HG02588 (cell line): ENCODE measurements around the gene OR5D14.

ENCODE experiments used
- ATAC-seq: cut with Tn5 transposase; IDR thresholded peaks from one replicate; pipeline ENCODE4 v1.9.1; 2021; ENCODE audit warnings: mild to moderate bottlenecking, moderate library complexity; ENCODE audit not compliant: unreplicated experiment

OR5D14 gene

GRCh38 chr11:55795256-55795655, at the start of gene OR5D14:
TSS of gene OR5D14 (plus strand) at chr11:55795556. CDS start at chr11:55795556, 0 bp downstream.
- ATAC-seq = no peak

DNA sequence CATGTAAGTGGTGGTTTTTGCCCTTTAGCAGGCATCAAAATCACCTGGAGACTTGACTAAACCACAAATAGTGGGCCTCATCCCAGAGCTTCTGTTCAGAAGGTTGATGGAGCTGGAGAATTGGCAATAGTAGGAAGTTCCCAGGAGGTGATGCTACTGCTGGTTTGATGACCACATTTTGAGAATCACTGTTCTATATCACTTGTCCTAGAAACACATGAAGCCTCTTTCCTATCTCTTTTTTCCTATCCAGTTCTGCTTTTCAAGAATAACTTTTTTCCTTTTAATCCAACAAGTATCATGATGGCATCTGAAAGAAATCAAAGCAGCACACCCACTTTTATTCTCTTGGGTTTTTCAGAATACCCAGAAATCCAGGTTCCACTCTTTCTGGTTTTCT, 22.2 kb upstream of the OR5D14 start, which contains the start of gene OR5D13:
Gene OR5D13 (plus strand): TSS at position 301 of the 400 bp plus-strand sequence. CDS start 0 bp downstream, at position 301.
- no peak for ATAC-seq

DNA sequence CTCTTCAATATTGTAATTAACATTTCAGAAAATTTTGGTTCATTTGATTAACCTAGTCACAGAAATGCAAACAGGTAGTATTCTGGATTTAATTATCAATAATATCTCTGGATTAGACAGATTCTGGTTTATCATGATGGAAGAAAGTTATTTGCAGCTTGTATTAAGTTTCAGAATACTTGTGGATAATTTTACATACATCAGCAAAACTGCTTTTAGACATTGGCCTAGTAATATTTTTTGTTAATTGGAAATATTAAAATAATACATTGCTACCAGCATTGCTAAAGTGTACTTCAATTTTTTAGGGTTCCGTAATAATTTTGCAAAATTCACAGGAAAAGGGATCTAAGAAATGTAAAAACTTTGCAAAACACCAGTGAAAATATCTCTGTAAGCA, 3.8 kb upstream of the OR5D14 start:
- no peak for ATAC-seq

GRCh38 chr11:55793321-55793720, 2.0 kb upstream of the OR5D14 start:
- no peak for ATAC-seq

DNA sequence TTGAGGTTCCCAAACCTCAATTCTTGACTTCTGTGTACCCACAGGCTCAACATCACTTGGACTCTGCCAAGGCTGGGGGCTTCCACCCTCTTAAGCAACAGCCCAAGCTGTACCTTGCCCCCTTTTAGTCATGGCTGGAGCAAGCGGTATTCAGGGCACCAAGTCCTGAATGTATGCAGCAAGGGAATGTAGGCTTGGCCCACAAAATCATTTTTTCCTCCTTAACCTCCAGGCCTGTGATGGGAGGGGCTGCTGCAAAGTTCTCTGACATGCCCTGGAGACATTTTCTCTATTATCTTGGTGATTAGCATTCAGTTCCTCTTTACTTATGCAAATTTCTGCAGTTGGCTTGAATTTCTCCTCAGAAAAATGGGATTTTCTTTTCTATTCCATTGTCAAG, 10.9 kb downstream of the OR5D14 start:
- no peak for ATAC-seq

GRCh38 chr11:55811067-55811466, 15.7 kb downstream of the OR5D14 start, which contains the start of gene OR5L1:
TSS of gene OR5L1 (plus strand) at chr11:55811367. CDS start at chr11:55811467, 100 bp downstream.
- ATAC-seq = no peak

DNA sequence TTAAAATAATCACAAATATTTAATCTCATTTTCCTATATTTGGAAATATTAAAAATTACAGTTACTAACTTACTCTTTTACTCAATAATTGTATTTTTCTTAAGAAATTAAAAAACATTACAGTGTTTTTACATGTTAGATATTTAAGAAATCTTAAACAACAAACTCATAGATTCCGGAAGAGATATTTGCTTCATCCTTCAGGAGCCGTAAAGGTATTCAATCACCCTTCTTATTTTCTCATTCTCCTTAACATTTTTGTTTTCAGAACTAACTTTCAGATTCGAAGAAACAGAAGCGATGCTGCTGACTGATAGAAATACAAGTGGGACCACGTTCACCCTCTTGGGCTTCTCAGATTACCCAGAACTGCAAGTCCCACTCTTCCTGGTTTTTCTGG, 24.0 kb downstream of the OR5D14 start, which contains the start of gene OR5D18:
Gene OR5D18 (plus strand): TSS at position 301 of the 400 bp plus-strand sequence. CDS start 0 bp downstream, at position 301.
- ATAC-seq = no peak

DNA sequence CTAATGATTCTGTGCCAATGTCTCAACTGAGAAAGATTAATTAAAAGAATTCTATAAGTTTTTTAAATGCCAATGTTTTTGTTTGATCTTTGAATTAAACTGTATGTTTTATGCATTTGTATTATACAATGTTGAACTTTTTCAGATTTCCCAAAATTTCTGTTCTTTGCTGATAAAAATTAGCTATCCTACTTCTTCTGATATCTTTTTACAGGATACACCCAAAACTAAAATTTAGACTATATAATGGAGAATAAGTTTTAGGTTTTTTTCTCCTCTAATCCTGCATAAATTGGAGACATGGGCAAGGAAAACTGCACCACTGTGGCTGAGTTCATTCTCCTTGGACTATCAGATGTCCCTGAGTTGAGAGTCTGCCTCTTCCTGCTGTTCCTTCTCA, 31.6 kb downstream of the OR5D14 start, which contains the start of gene OR5L2:
Gene OR5L2 (plus strand): TSS at position 301 of the 400 bp plus-strand sequence. CDS start 0 bp downstream, at position 301.
- no peak for ATAC-seq

DNA sequence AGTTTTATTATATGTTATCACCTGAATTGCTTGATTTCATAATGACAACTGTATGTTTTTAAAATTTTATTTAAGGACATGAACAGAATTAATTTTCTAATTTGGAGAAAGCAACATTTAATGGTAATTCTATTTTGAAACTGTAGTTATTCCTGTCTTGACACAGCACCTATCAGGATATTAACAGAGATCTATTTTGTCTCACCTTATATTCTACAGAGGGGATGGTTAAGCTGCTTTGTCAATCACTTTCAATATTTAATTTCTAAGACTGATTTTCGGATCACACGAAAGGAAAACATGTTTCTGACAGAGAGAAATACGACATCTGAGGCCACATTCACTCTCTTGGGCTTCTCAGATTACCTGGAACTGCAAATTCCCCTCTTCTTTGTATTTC, 43.1 kb downstream of the OR5D14 start, which contains the start of gene OR5D16:
Gene OR5D16 (plus strand): TSS at position 301 of the 400 bp plus-strand sequence. CDS start 0 bp downstream, at position 301.
- no peak for ATAC-seq
